Measurements from ENCODE around the gene ZNF778. TPM values are rescaled to one million over a fixed set of nuclear protein-coding genes. Genes with fewer than 3 reads are reported as not detected.

The ZNF778 gene
- polyA plus RNA-seq (2012; ENCODE audit: low read depth, missing spikeins) = 3.7 TPM

DNA sequence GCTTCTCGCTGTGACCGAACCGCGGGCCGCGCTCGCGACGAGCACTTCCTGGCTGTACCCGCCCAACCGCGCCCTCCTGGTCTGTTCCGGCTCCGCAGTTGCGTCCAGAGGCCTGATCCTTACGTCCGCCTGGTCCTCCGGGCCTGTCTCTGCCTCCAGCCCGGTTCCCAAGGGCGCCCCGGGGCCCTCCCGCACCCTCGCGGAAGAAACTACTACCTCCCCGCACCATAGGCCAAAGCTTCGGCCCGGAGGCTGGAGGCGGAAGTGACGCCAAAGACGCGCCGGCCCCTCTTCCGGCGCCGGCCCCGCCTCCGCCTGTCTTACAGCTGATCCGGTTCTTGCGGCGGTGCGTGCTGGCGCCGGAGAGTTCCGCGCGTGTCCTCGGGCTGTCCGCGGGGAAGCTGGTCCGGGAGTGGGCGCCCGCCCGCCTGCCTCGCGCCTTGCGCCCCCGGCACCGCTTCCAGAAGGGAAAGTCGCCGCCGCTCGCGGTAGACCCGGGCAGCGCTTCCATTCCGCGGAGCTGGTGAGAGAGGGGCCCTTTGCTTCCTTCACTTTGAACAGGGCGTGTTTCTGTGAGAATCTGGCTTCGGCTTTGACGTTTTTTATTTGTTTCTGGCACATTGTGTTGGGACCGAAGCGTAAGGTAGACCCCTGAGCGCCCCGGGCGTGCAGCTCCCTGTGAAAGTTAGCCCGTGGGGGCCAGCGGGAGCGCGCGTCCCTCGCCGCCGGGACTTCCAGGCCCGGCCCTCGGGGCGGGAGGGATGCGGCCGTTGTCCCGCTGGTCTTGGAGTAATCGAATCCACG lies at the start of gene ZNF778:
Gene ZNF778, plus strand, starts transcription at position 316 of the 804 bp plus-strand sequence. CDS start 3,425 bp downstream, outside the sequence.
- FAIRE-seq (peak; percentile 94), DNase-seq (ENCODE audit: insufficient read length, low spot score) (peak; percentile 96)
- TF ChIP-seq PAX5 (IDR thresholded peaks at IDR 0.05; ENCODE audit: insufficient read depth, low read length, severe bottlenecking) (no peak), TAF1 (IDR thresholded peaks at IDR 0.05; ENCODE audit: low read depth, low read length) (peak; percentile 77; the same call in 1 of the 2 replicates), SPI1 (IDR thresholded peaks at IDR 0.05; ENCODE audit: low read depth, low read length) (no peak), POLR2AphosphoS5 (IDR thresholded peaks at IDR 0.05; ENCODE audit: low read depth, low read length) (peak; percentile 76), POU2F2 (IDR thresholded peaks at IDR 0.05; ENCODE audit: low read depth, low read length) (peak; percentile 43; the same call in 1 of the 2 replicates), POLR2A (IDR thresholded peaks at IDR 0.05; ENCODE audit: low read depth, low read length) (peak; percentile 76)

DNA sequence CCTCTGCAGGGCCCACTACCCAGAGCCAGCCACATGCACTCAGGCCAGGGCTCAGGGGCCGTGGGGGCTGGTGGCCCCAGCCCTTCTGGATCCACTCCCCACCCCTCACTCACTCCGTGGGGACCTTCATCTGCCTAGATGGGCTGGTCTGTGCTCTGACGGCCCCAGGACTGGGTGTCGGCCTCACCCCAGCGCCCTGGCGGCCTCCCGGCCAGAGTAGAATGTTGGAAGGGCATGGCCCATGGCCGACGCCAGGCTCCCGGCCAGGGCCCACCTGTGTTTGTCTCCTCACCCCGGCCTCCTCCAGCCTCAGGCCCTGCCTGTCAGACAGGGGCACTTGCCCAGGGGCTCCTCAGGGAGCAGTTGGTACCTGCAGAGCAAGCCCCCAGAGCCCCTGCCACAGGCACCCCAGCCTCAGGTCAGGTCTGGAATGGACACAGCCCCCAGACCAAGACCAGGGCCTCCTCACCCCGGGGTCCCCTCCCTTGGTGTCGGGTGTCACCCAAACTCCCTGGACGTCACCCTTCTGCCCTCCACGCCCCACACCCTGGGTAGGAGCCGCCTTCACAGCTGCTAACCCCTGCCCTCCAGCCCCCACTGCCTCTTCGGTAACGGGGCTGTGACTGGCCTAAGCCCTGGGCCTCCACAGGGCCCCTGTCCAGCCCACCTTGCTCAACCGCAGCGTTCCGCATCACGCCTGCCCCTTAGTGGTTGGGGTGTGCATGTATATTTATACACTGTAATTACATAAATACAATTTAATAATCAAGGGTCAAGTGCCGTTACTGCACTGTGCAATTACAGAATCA lies 48.9 kb upstream of the ZNF778 start:
- DNase-seq (ENCODE audit: insufficient read length, low spot score) = no peak
- TF ChIP-seq SPI1 (IDR thresholded peaks at IDR 0.05; ENCODE audit: low read depth, low read length) (no peak), PAX5 (IDR thresholded peaks at IDR 0.05; ENCODE audit: insufficient read depth, low read length, severe bottlenecking) (no peak), POU2F2 (IDR thresholded peaks at IDR 0.05; ENCODE audit: low read depth, low read length) (no peak), TAF1 (IDR thresholded peaks at IDR 0.05; ENCODE audit: low read depth, low read length) (no peak), POLR2A (IDR thresholded peaks at IDR 0.05; ENCODE audit: low read depth, low read length) (no peak), POLR2AphosphoS5 (IDR thresholded peaks at IDR 0.05; ENCODE audit: low read depth, low read length) (no peak)
- FAIRE-seq = no peak

DNA sequence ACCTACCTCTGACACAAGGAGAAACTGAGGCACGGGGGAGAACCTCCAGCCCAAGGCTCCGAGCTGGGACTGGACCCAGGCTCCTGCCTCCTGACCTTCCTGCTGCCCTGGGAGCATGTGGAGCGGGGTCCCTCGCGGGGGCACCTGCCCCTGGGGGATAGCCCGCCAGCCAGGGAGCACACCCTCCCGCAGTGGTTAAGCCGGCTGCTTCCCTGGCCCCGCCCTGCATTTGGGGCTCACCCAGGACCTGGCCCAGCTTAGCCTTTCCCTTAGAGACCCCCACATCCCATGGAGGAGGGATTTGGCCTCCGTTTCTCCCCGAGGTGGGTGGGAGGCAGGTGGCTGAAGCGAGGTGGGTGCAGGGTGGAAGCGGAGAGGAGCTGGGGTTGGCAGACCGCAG lies 47.7 kb upstream of the ZNF778 start:
- FAIRE-seq (no peak), DNase-seq (ENCODE audit: insufficient read length, low spot score) (no peak)
- TF ChIP-seq POLR2A (IDR thresholded peaks at IDR 0.05; ENCODE audit: low read depth, low read length) (no peak), POLR2AphosphoS5 (IDR thresholded peaks at IDR 0.05; ENCODE audit: low read depth, low read length) (no peak), SPI1 (IDR thresholded peaks at IDR 0.05; ENCODE audit: low read depth, low read length) (no peak), POU2F2 (IDR thresholded peaks at IDR 0.05; ENCODE audit: low read depth, low read length) (no peak), TAF1 (IDR thresholded peaks at IDR 0.05; ENCODE audit: low read depth, low read length) (no peak), PAX5 (IDR thresholded peaks at IDR 0.05; ENCODE audit: insufficient read depth, low read length, severe bottlenecking) (no peak)

DNA sequence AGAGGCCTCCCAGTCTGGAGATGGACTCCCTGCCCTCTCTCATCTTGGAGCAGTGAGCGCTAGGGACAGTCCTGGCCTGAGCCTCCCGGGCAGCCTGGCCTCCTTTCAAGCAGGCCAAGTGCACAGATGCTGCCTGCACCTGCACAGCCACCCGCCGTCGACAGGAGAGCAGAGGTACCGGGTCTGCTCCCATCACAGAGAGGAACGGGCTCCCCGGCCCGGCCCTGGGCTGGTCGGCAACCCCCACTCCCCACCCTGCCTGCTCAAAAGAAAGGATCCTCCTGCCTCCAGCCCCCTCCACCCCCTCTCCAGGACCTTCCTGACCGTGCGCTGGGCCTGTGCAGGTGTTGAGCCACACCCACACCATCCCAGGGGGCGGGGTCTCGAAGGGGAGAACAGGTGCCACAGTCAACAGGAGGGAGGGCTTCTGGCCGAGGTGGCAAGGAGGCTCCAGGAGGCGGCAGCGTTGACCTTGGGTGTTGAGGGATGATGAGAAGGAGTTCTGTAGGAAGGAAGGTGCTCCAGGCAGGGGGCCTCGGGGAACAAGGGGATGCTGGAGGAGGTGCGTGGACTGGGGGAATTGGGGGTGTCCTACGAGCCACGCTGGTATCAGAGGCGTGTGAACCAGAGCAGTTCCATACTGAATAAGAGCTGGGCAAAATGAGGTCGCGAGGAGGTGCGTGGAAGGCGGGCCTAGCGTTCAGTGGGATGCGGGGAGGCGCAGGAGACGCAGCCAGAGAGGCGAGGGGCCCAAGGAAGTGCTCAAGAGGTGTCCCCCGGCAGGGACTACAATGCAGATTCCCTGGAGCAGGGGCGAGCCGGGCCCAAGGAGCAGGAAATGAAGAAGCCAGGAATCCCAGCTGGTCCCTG lies 46.9 kb upstream of the ZNF778 start:
- TF ChIP-seq POU2F2 (IDR thresholded peaks at IDR 0.05; ENCODE audit: low read depth, low read length) = no peak
- TF ChIP-seq SPI1 (IDR thresholded peaks at IDR 0.05; ENCODE audit: low read depth, low read length) = no peak
- TF ChIP-seq PAX5 (IDR thresholded peaks at IDR 0.05; ENCODE audit: insufficient read depth, low read length, severe bottlenecking) = no peak
- no peak for TF ChIP-seq TAF1 (IDR thresholded peaks at IDR 0.05; ENCODE audit: low read depth, low read length)
- no peak for TF ChIP-seq POLR2AphosphoS5 (IDR thresholded peaks at IDR 0.05; ENCODE audit: low read depth, low read length)
- TF ChIP-seq POLR2A (IDR thresholded peaks at IDR 0.05; ENCODE audit: low read depth, low read length) = no peak
- FAIRE-seq = no peak
- DNase-seq (ENCODE audit: insufficient read length, low spot score) = no peak

DNA sequence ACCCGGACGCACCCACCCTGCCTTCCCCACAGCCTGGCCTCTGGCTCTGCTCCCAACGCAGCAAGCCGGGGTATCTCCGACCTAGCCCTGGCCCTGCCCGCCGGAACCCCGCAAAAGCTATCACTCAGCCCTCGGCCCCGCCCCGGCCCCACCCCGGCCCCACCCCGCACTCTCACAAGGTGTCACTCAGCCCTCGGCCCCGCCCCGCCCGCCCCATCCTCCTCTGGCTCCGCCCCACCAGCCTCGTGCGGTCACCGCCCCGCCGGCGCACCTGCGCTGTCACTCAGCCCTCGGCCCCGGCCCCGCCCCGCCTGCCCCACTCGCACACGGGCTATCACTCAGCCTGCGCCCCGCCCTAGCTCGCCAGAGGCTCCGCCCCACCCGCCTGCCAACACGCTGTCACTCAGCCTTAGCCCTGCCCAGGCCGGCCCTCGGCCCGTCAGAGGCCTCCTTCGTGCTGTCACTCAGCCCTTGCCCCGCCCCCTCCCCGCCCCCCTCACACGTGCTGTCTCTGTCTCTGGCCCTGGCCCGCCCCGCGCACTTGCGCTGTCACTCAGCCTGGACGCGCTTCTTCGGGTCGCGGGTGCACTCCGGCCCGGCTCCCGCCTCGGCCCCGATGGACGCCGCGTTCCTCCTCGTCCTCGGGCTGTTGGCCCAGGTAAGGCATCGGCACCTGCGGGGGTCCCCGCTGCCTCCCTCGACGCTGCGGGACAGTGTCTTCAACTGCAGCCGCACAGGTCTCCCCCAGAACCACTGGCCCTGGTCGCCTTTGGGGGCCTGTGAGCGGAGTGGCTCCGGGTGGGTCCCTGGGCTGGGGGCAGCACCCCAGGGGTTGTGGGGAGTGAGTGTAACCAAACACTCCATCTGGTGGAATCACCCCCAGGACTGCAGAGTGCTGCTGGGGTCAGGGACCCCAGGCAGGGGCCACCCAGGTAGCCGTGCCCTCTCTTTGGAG lies 46.0 kb upstream of the ZNF778 start, which contains the start of gene CDH15:
Gene CDH15, plus strand, starts transcription at position 533 of the 955 bp plus-strand sequence. Its CDS starts 84 bp downstream, at position 617.
- FAIRE-seq (peak; percentile 99), DNase-seq (ENCODE audit: insufficient read length, low spot score) (peak; percentile 99)
- no peak for TF ChIP-seq SPI1 (IDR thresholded peaks at IDR 0.05; ENCODE audit: low read depth, low read length)
- no peak for TF ChIP-seq TAF1 (IDR thresholded peaks at IDR 0.05; ENCODE audit: low read depth, low read length)
- no peak for TF ChIP-seq POLR2AphosphoS5 (IDR thresholded peaks at IDR 0.05; ENCODE audit: low read depth, low read length)
- no peak for TF ChIP-seq PAX5 (IDR thresholded peaks at IDR 0.05; ENCODE audit: insufficient read depth, low read length, severe bottlenecking)
- no peak for TF ChIP-seq POU2F2 (IDR thresholded peaks at IDR 0.05; ENCODE audit: low read depth, low read length)
- no peak for TF ChIP-seq POLR2A (IDR thresholded peaks at IDR 0.05; ENCODE audit: low read depth, low read length)

DNA sequence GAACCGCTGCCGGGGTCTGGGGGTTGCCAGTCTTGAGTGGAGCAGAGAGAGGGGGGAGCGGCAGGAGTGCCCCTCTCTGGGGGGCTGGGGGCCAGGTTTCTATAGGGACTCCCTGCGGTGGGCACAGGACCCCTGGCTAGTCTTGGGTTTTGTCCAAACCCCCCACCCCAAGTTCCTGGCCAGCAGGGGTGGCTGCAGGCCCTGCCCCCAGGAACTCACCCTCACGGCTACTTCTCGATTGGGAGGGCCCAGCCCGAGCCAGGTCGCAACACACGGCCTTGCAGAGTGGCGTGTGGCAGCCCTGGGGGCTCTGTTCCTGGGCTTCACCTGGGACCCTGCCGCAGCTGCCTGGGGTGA lies 45.4 kb upstream of the ZNF778 start:
- DNase-seq (ENCODE audit: insufficient read length, low spot score) (no peak), FAIRE-seq (no peak)
- TF ChIP-seq POLR2A (IDR thresholded peaks at IDR 0.05; ENCODE audit: low read depth, low read length) = no peak

DNA sequence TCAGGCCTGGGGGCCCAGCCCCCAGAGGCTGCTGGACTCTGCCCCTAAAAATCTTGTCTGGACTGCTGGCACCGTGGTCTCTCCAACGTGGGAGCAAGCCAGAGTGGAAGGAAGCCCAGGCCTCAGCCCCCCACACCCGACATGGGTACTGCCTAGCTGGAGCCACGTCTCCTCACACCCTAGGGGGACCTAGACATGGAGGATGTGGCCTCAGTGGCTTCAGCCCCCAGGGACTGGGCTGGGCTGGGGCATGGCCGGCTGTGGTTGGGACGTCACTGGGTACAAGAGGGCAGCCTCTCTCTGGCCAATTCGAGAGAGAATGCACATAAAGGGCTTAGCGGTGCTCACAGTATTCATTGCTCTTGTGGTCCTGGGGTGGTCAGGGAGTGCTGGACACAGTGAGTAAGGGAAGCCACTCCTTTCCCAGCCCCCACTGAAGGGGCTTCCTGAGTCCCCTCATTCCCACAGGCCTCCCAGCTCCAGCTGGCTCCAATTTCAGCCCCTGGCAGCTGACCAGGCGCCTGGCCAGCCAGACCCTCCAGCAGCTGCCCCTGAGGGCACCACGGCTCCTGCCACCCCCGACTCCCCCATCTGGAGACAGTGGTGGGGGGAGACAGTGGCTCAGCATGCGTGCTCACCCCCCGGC lies 44.9 kb upstream of the ZNF778 start:
- no peak for TF ChIP-seq POU2F2 (IDR thresholded peaks at IDR 0.05; ENCODE audit: low read depth, low read length)
- no peak for TF ChIP-seq POLR2AphosphoS5 (IDR thresholded peaks at IDR 0.05; ENCODE audit: low read depth, low read length)
- TF ChIP-seq PAX5 (IDR thresholded peaks at IDR 0.05; ENCODE audit: insufficient read depth, low read length, severe bottlenecking) = no peak
- no peak for TF ChIP-seq SPI1 (IDR thresholded peaks at IDR 0.05; ENCODE audit: low read depth, low read length)
- no peak for TF ChIP-seq POLR2A (IDR thresholded peaks at IDR 0.05; ENCODE audit: low read depth, low read length)
- no peak for TF ChIP-seq TAF1 (IDR thresholded peaks at IDR 0.05; ENCODE audit: low read depth, low read length)
- DNase-seq (ENCODE audit: insufficient read length, low spot score) (no peak), FAIRE-seq (no peak)
